Epithelial cell of esophagus (primary cell): ENCODE data around the gene PLEKHM3.
A peak's percentile ranks its signal among the peaks of the same experiment; 100 is the strongest.

Experiments
- DNase-seq: peaks from one replicate; pipeline ENCODE4 v3.0.0; 2010; ENCODE audit warnings: low read depth
- H3K4me3 ChIP-seq: 2 replicates; pipeline ENCODE4 v1.5.1; 2011; ENCODE audit warnings: mild to moderate bottlenecking, low read length, control low read depth
- CTCF ChIP-seq: IDR thresholded peaks from 2 replicates; pipeline ENCODE4 v1.5.1; 2011; ENCODE audit warnings: low read depth, mild to moderate bottlenecking, low read length, control low read depth, inconsistent platforms; ENCODE audit not compliant: insufficient read depth; ENCODE audit errors: missing control alignments

The PLEKHM3 gene

GRCh38 chr2:207988975-207989374 lies 36.4 kb downstream of the PLEKHM3 start:
- no peak overlapping the region for H3K4me3 ChIP-seq
- TF ChIP-seq CTCF = no peak
- no peak for DNase-seq

- DNase-seq = no peak
- no peak overlapping the region for H3K4me3 ChIP-seq
- TF ChIP-seq CTCF = no peak
Observed at GRCh38 chr2:207987025-207987716, 38.2 kb downstream of the PLEKHM3 start.

- TF ChIP-seq CTCF = no peak
- no peak overlapping the region for H3K4me3 ChIP-seq
- no peak for DNase-seq
Observed at GRCh38 chr2:207984765-207985480, 40.4 kb downstream of the PLEKHM3 start.

- no peak overlapping the region for H3K4me3 ChIP-seq
- no peak for DNase-seq
- TF ChIP-seq CTCF = no peak
Observed at GRCh38 chr2:207983641-207984042, 41.7 kb downstream of the PLEKHM3 start.

- no peak overlapping the region for H3K4me3 ChIP-seq
- DNase-seq = no peak
- TF ChIP-seq CTCF = no peak
Observed at GRCh38 chr2:207978177-207978948, 47.0 kb downstream of the PLEKHM3 start.

GRCh38 chr2:207975921-207976320 lies 49.4 kb downstream of the PLEKHM3 start:
- DNase-seq = no peak
- no peak for TF ChIP-seq CTCF
- no peak overlapping the region for H3K4me3 ChIP-seq

GRCh38 chr2:207974216-207974605 lies 51.1 kb downstream of the PLEKHM3 start:
- TF ChIP-seq CTCF = no peak
- DNase-seq = peak; percentile 72
- no peak overlapping the region for H3K4me3 ChIP-seq
